Retinal pigment epithelial cell (primary cell): ENCODE data around the gene NCS1.

ENCODE experiments used
- DNase-seq: peaks from one replicate; pipeline ENCODE4 v3.0.0-alpha.2; 2010; ENCODE audit warnings: low read depth
- H3K4me3 ChIP-seq: 2 replicates; pipeline ENCODE4 v1.5.1; 2011; ENCODE audit warnings: mild to moderate bottlenecking, low read length, control low read depth, moderate library complexity
- CTCF ChIP-seq: conservative IDR thresholded peaks from 2 replicates; pipeline ENCODE4 v1.5.1; 2011; ENCODE audit warnings: low read depth, low read length, control low read depth, inconsistent platforms

The NCS1 gene

GRCh38 chr9:130140706-130141105 is 31.5 kb upstream of the NCS1 start:
- H3K4me3 ChIP-seq = no peak overlapping the region
- TF ChIP-seq CTCF = no peak
- no peak for DNase-seq

GRCh38 chr9:130142056-130142455 is 30.1 kb upstream of the NCS1 start:
- no peak for TF ChIP-seq CTCF
- no peak for DNase-seq

GRCh38 chr9:130142641-130143040 is 29.6 kb upstream of the NCS1 start:
- H3K4me3 ChIP-seq = no peak overlapping the region
- TF ChIP-seq CTCF = no peak
- no peak for DNase-seq

More at GRCh38 chr9:130142056-130142455, 30.1 kb upstream of the NCS1 start:
- no peak overlapping the region for H3K4me3 ChIP-seq

GRCh38 chr9:130143279-130143893 is 28.8 kb upstream of the NCS1 start:
- no peak for TF ChIP-seq CTCF
- no peak for DNase-seq
- no peak overlapping the region for H3K4me3 ChIP-seq

- no peak for TF ChIP-seq CTCF
- no peak for DNase-seq
- H3K4me3 ChIP-seq = no peak overlapping the region
Observed at GRCh38 chr9:130143958-130144366, 28.2 kb upstream of the NCS1 start.

- H3K4me3 ChIP-seq = no peak overlapping the region
- TF ChIP-seq CTCF = no peak
- DNase-seq = no peak
Observed at GRCh38 chr9:130144703-130145102, 27.5 kb upstream of the NCS1 start.

- no peak overlapping the region for H3K4me3 ChIP-seq
- no peak for TF ChIP-seq CTCF
- DNase-seq = no peak
Observed at GRCh38 chr9:130145658-130146057, 26.5 kb upstream of the NCS1 start.
